Left renal pelvis (tissue), 4 donors: ENCODE data around the gene HOXC10. TPM values are rescaled to one million over a fixed set of nuclear protein-coding genes. Genes with fewer than 3 reads are reported as not detected.

Source experiments
- DNase-seq, 4 donors: peaks; one replicate each; pipeline ENCODE4 v3.0.0-alpha.2; 2013; ENCODE audit warnings: low read depth in 4 of 4, low spot score in 3 of 4
- polyA plus RNA-seq, 4 donors: library from polyadenylated mRNA; unstranded; fragments of 120-200 nt; gene quantifications; one replicate each; pipeline ENCODE4 v1.2.1, GENCODE V29; 2013; ENCODE audit not compliant: insufficient read length in 4 of 4

Gene HOXC10
- polyA plus RNA-seq: 100 to 1,000 TPM in 1 of 4 donors, 10 to 100 TPM in 3; 62.0 to 114 (median 71.7) TPM

DNA sequence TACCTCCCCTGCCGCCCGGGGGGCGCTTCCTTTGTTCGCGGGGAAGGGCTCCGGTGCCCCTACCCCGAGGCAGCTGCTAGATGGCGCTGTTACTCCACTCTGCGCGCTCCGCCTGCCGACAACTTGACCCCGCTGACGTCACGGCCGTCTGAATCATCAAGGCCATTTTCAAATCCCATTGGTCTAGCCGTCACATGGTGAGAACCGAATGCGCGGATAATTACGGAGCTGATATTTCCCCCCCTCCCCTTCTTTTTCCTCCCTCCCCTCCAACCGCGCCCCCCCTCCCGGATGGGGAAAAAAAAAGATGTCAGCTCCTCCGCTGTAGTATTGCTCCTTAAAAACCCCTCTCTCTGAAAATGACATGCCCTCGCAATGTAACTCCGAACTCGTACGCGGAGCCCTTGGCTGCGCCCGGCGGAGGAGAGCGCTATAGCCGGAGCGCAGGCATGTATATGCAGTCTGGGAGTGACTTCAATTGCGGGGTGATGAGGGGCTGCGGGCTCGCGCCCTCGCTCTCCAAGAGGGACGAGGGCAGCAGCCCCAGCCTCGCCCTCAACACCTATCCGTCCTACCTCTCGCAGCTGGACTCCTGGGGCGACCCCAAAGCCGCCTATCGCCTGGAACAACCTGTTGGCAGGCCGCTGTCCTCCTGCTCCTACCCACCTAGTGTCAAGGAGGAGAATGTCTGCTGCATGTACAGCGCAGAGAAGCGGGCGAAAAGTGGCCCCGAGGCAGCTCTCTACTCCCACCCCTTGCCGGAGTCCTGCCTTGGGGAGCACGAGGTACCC, at the start of gene HOXC10:
TSS of gene HOXC10 (plus strand) at position 246 of the 791 bp plus-strand sequence. CDS start at position 360, 114 bp downstream.
- peak; percentile 95 to 98 (median 96) for DNase-seq

DNA sequence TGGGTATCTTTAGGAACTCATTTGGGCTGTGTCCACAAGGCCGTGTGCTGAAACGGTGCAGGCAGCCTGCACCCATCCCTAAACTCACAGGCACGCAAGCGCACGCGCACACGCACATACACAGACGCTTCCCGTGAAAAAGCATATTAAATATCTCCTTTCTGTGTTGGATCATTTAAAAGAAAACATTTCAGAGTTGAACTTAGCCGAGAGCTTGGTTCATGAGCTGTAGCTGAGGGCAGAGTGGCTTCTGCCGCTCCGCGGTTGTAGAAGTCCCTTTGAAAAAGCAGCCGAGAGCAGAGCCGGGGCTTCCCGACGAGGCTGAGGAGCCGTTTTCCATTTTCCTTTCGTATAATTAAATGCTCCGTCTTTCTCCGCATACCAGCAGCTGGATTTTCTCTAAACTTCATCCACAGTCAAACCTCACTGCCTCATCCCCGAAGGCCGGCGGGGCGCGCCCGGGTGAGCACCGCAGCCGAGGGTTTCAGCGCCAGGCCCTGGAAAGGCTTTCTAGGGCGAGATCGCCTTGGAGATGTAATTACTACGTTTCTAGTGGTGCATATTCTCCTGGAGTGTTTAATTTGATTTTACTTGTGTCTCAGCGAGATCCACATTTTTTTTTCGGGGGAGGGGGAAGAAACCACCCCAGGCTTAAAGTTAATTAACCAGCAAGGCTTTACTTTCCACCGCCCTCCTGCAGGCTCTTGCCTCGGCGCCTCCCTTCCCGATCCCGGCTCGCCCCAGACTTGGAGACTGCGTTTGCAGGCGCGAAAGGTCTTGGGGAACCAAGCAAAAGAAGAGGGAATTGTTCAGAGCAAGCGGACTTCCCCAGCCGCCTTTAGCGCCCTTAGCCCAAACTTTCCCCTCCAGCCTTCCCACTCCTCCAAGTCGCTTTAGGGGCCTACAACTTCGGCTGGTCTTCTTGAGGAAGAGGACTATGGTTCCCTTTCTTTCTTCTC, 49.3 kb upstream of the HOXC10 start:
- no peak for DNase-seq

GRCh38 chr12:53937099-53937498, 47.8 kb upstream of the HOXC10 start:
- no peak for DNase-seq

GRCh38 chr12:53937596-53938325, 47.2 kb upstream of the HOXC10 start:
- no peak for DNase-seq

- DNase-seq: peak; percentile 65 to 83 (median 72)
Measured at GRCh38 chr12:53938326-53939140, 46.4 kb upstream of the HOXC10 start, which contains the start of gene HOXC13. TSS of gene HOXC13 (plus strand) at chr12:53938831. CDS start at chr12:53938907, 76 bp downstream.

GRCh38 chr12:53939141-53940108, 45.5 kb upstream of the HOXC10 start:
- DNase-seq: no peak

DNA sequence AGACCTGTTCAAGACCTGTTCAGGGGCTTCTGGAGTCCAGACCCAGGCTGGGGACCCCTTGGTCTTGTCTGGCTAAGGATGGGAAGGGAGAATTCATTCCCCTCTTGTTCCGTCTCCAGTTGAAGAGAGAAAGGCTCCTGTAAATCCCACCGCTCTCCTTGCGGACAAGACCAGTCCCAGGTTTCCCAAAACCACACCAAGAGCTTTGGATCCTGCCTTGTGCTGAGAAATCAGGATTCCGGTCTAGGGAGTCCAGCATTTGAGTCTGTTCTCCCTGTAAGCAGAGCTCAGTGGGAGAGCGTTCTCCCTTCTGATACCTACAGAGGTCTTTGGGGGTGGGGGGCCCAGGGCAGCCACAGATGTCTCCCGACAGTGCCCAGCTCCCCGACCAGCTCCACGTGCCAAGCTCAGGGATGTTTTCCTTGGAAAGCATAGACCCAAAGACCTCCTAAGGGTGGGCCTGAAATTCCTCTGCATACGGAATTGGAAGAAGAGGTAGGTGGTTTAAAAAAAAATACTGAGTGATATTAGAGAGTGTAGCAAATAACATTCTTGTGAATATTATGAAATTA, 44.4 kb upstream of the HOXC10 start:
- DNase-seq: no peak

- DNase-seq: no peak
Measured at GRCh38 chr12:53941187-53941586, 43.8 kb upstream of the HOXC10 start.

DNA sequence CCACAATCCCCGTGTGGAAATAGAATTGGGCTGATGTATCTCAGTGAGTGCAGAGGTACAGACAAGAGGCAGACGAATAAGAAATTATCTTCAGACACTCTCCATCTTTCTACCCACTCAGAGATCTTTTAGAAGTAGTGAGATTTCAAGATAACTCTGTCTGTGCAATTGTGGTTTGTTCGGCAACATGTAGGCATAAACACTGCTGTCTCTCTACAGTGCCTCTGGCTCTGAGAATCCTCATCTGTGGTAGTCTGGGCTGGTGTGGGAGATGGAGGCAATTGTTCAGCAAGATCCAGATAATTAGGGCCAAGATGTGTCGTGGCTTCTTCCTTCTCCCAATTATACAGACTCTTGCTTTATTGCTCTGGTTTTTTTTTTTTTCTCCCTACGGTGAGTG, 43.2 kb upstream of the HOXC10 start:
- no peak for DNase-seq

DNA sequence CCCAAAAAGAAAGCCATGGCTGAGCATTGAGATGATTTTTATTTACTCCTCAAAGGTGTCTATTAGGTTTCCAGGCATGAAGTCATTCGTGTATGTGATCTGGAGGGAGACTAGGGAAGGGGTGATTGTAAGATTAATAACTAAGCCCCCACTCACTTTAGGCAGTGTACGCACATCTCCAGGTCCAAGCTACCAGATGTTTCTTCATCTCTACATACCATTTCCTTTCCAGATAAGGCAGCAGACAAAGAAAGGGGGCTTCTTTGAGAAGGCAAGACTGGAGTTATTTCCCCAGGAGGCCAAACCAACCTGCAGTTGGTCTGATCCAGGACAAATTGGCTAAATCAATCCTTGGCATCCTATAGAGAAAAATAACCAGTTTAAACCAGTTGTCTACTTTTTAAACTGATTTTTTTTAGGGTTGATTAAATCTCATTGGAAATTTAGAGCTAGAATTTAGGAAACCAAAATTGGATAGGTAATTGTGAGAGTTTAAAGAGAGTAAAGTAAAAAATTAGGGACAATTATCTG, 42.4 kb upstream of the HOXC10 start:
- no peak for DNase-seq

DNA sequence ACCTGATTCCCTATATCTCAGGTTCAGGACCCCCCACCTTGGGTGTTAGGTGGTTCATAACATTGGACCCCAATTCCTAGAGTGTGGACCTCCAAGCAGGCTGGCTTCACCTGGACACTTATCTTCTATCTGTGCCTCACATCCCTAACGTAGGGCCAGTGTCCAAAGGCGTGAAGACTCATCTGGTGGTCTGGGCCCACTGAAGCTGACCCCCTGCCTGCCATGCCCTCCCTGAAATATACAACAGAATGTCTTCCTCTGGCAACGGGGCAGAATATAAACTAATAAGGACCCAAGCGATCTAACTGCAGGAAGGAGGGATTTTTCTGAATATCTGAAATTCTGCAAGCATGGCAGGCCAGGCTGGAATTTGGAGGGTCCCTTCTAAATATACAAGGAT, 40.7 kb upstream of the HOXC10 start:
- no peak for DNase-seq

GRCh38 chr12:53944907-53945847, 39.8 kb upstream of the HOXC10 start:
- no peak for DNase-seq

DNA sequence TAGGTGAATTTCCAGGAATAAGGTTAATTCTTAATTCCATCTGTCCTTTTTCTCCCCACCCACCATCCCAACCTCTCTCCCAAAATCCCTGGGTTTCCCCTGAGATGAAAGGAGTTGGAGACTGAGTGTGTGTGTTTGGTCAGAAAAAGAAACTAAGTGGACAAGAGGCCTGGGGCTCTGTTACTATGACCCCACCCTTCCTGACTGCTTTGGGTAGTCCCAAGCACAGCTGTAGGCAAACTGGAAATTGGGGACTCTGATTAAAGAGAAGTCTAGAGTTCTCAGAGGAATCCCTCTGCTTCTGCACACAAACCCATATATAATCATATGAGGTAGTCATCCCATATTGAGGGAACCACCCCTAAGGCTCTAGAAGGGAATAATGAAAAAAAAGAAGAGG, 37.2 kb upstream of the HOXC10 start:
- DNase-seq: no peak

DNA sequence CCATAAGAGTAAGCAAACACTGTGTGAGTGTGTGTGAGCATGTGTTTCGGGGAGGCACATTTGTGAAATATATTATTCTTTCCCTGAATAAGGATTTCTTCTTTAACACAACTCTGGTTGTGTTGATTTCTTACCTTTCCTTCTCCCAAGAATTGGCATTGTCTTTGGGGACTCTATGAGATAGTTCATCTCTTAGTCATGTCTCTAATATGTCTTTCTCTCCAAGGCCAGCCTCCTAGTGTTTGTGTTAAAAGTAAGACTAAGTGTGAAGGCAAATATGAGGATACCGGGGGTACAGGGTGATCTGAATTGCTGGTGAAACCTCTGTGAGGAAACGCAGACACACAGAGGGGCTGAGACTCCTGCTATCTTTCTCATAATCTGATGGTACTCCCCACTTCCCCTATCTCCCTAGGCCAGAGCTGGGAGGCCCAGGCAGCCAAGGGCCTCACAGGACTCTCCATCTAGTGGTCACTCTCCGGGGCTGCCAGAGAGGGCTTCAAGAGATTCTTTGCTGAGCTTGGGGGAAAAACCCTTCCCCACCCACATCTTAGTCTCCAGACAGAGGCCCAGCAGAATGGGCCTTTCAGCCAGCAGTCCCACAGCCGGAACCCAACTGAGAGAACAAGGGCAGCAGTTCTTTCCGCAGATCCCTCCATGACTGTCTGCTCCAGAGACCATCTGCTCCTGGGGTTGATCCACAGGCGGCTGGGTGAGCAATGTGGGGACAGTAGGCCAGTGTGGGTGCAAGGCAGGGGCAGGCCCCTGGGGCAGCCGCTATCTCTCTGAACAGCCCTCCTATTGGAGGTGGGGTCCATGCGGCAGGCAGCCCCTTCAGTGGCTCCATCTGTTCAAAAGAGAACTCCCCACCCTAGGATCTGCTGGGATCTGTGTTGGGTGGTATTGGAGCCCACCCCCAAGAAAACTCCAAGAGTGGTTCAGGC, 36.0 kb upstream of the HOXC10 start:
- DNase-seq: no peak

- DNase-seq: no peak
Measured at GRCh38 chr12:53949631-53950436, 35.1 kb upstream of the HOXC10 start.
